Activated CD8-positive, alpha-beta T cell treated with anti-CD3 and anti-CD28 coated beads, Interleukin-2, amount 10 ng/mL, durations not matched to agents 7 days and 5 days (primary cell): ENCODE data around the gene NTM. TPM values are rescaled to one million over a fixed set of nuclear protein-coding genes. Genes with fewer than 3 reads are reported as not detected.

Experiments used
- ATAC-seq: fragments of 150-1000 bp; cut with Tn5 transposase; one replicate; pipeline ENCODE4 v1.10.0; 2021; ENCODE audit warnings: moderate library complexity
- CTCF ChIA-PET: fragments of 350-600 bp; sonication (Branson Sonifier 250); formaldehyde crosslinking; loops from one replicate; lab custom pipeline; 2021; ENCODE audit warnings: antibody characterized with exemption; lab: Charles Lee
- POLR2A ChIA-PET: fragments of 350-600 bp; sonication (Branson Sonifier 250); formaldehyde crosslinking; loops from one replicate; lab custom pipeline; 2021; ENCODE audit warnings: antibody characterized with exemption; lab: Charles Lee
- DNase-seq: peaks from one replicate; pipeline ENCODE4 v3.0.0-alpha.2; 2020
- H3K27ac Mint-ChIP-seq: one replicate; pipeline ENCODE4 v1.8.0; 2021; ENCODE audit warnings: mild to moderate bottlenecking, mixed read lengths
- H3K27me3 Mint-ChIP-seq: one replicate; pipeline ENCODE4 v1.8.0; 2021; ENCODE audit warnings: low read depth, mixed read lengths
- H3K36me3 Mint-ChIP-seq: one replicate; pipeline ENCODE4 v1.8.0; 2021; ENCODE audit warnings: low read depth, mixed read lengths
- H3K4me1 Mint-ChIP-seq: one replicate; pipeline ENCODE4 v1.8.0; 2021; ENCODE audit warnings: low read depth, mixed read lengths
- H3K4me3 Mint-ChIP-seq: one replicate; pipeline ENCODE4 v1.8.0; 2021; ENCODE audit warnings: mild to moderate bottlenecking, mixed read lengths
- H3K9me3 Mint-ChIP-seq: one replicate; pipeline ENCODE4 v1.8.0; 2022; ENCODE audit warnings: mixed read lengths; ENCODE audit not compliant: insufficient read depth
- total RNA-seq, 2 experiments: library from RNA; stranded (reverse); gene quantifications; one replicate each; pipeline ENCODE4 v1.2.3, GENCODE V29; 2021

NTM gene
- total RNA-seq, 2 experiments from 2014 or later = not detected

- DNase-seq = no peak
- POLR2A ChIA-PET = no interaction called here
- Mint-ChIP-seq H3K27ac (no peak overlapping the region), H3K9me3 (no peaks in the 10 kb centered on the region), H3K4me3 (no peak overlapping the region), H3K4me1 (no peaks in the 10 kb centered on the region), H3K36me3 (no peaks in the 10 kb centered on the region), H3K27me3 (no peaks in the 10 kb centered on the region)
- CTCF ChIA-PET = no interaction called here
- ATAC-seq = no peak
Observed at GRCh38 chr11:131829725-131830124, 459.3 kb downstream of the NTM start.

GRCh38 chr11:131832079-131832478 lies 461.7 kb downstream of the NTM start:
- ChIA-PET CTCF (no interaction called here), POLR2A (no interaction called here)
- H3K27me3 Mint-ChIP-seq = no peaks in the 10 kb centered on the region
- H3K4me1 Mint-ChIP-seq = no peaks in the 10 kb centered on the region
- H3K9me3 Mint-ChIP-seq = no peaks in the 10 kb centered on the region
- no peaks in the 10 kb centered on the region for H3K36me3 Mint-ChIP-seq
- H3K4me3 Mint-ChIP-seq = no peak overlapping the region
- DNase-seq = no peak
- no peak for ATAC-seq
- no peak overlapping the region for H3K27ac Mint-ChIP-seq

DNA sequence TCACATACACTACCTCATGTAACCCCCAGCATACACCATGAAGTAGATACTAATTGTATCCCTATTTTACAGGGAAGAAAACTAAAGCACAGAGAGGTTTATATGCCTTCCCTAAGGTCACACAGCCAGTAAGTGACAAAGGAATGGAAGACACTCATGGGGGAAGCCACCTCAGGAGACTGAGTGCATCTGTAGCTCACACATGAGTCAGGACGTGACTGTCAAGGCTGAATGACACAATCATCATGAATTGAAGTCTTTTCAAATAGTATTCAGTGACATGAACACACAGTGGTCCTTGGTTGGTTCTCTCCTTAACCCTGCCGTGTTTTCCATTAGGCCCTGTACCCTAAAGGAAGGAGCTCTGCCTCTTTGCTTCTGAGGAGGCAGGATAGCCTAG lies 463.0 kb downstream of the NTM start:
- Mint-ChIP-seq H3K4me1 (no peaks in the 10 kb centered on the region), H3K27me3 (no peaks in the 10 kb centered on the region), H3K9me3 (no peaks in the 10 kb centered on the region), H3K36me3 (no peaks in the 10 kb centered on the region), H3K27ac (no peak overlapping the region), H3K4me3 (no peak overlapping the region)
- ATAC-seq (no peak), DNase-seq (no peak)
- CTCF ChIA-PET = no interaction called here
- POLR2A ChIA-PET = no interaction called here

- Mint-ChIP-seq H3K27me3 (no peaks in the 10 kb centered on the region), H3K36me3 (no peaks in the 10 kb centered on the region), H3K4me3 (no peak overlapping the region), H3K27ac (no peak overlapping the region), H3K4me1 (no peaks in the 10 kb centered on the region), H3K9me3 (no peaks in the 10 kb centered on the region)
- no peak for DNase-seq
- ChIA-PET POLR2A (no interaction called here), CTCF (no interaction called here)
- ATAC-seq = no peak
Observed at GRCh38 chr11:131837562-131837961, 467.1 kb downstream of the NTM start.

GRCh38 chr11:131838016-131838415 lies 467.6 kb downstream of the NTM start:
- no peaks in the 10 kb centered on the region for H3K4me1 Mint-ChIP-seq
- CTCF ChIA-PET = no interaction called here

DNA sequence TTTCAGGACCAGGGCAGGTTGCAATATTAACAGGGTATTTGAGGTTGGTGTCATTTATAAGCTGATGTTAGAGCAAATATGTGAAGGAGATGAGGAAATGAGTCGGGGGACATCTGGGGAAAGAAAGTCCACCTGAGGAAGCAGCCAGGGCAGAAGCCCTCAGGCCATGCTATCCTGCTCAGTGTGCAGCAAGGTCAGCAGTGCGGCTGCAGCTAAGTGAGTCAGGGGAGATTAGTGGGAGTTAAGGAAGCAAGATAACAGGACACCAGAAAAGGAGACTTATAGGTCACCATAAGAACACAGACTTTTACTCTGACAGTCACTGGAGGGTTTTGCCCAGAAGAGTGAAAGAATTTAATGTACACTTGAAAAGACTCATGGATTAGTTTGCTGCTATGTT lies 468.9 kb downstream of the NTM start:
- H3K27me3 Mint-ChIP-seq = no peaks in the 10 kb centered on the region
- ATAC-seq = no peak
- no peak for DNase-seq
- no peaks in the 10 kb centered on the region for H3K36me3 Mint-ChIP-seq
- ChIA-PET POLR2A (no interaction called here), CTCF (no interaction called here)
- no peaks in the 10 kb centered on the region for H3K4me1 Mint-ChIP-seq
- H3K27ac Mint-ChIP-seq = no peak overlapping the region
- no peaks in the 10 kb centered on the region for H3K9me3 Mint-ChIP-seq
- no peak overlapping the region for H3K4me3 Mint-ChIP-seq

More at GRCh38 chr11:131838016-131838415, 467.6 kb downstream of the NTM start:
- ATAC-seq = no peak
- Mint-ChIP-seq H3K4me3 (no peak overlapping the region), H3K27me3 (no peaks in the 10 kb centered on the region), H3K27ac (no peak overlapping the region), H3K9me3 (no peaks in the 10 kb centered on the region), H3K36me3 (no peaks in the 10 kb centered on the region)
- POLR2A ChIA-PET = no interaction called here
- DNase-seq = no peak

GRCh38 chr11:131840545-131840944 lies 470.1 kb downstream of the NTM start:
- no peak for ATAC-seq
- Mint-ChIP-seq H3K4me1 (no peaks in the 10 kb centered on the region), H3K27ac (no peak overlapping the region), H3K36me3 (no peaks in the 10 kb centered on the region), H3K4me3 (no peak overlapping the region), H3K9me3 (no peaks in the 10 kb centered on the region), H3K27me3 (no peaks in the 10 kb centered on the region)
- ChIA-PET POLR2A (no interaction called here), CTCF (no interaction called here)
- no peak for DNase-seq

GRCh38 chr11:131841028-131841427 lies 470.6 kb downstream of the NTM start:
- ChIA-PET POLR2A (no interaction called here), CTCF (no interaction called here)
- H3K27me3 Mint-ChIP-seq = no peaks in the 10 kb centered on the region
- DNase-seq (no peak), ATAC-seq (no peak)
- H3K9me3 Mint-ChIP-seq = no peaks in the 10 kb centered on the region
- no peaks in the 10 kb centered on the region for H3K4me1 Mint-ChIP-seq
- no peaks in the 10 kb centered on the region for H3K36me3 Mint-ChIP-seq
- H3K4me3 Mint-ChIP-seq = no peak overlapping the region
- H3K27ac Mint-ChIP-seq = no peak overlapping the region

GRCh38 chr11:131841925-131842635 lies 471.7 kb downstream of the NTM start:
- no peak for DNase-seq
- Mint-ChIP-seq H3K27ac (no peak overlapping the region), H3K27me3 (no peaks in the 10 kb centered on the region), H3K4me3 (no peak overlapping the region), H3K9me3 (no peaks in the 10 kb centered on the region), H3K4me1 (no peaks in the 10 kb centered on the region), H3K36me3 (no peaks in the 10 kb centered on the region)
- POLR2A ChIA-PET = no interaction called here
- CTCF ChIA-PET = no interaction called here
- no peak for ATAC-seq

- Mint-ChIP-seq H3K36me3 (no peaks in the 10 kb centered on the region), H3K9me3 (no peaks in the 10 kb centered on the region), H3K27ac (no peak overlapping the region), H3K4me3 (no peak overlapping the region), H3K27me3 (no peaks in the 10 kb centered on the region), H3K4me1 (no peaks in the 10 kb centered on the region)
- POLR2A ChIA-PET = no interaction called here
- CTCF ChIA-PET = no interaction called here
- DNase-seq = no peak
- ATAC-seq = no peak
Observed at GRCh38 chr11:131845255-131845654, 474.8 kb downstream of the NTM start.

DNA sequence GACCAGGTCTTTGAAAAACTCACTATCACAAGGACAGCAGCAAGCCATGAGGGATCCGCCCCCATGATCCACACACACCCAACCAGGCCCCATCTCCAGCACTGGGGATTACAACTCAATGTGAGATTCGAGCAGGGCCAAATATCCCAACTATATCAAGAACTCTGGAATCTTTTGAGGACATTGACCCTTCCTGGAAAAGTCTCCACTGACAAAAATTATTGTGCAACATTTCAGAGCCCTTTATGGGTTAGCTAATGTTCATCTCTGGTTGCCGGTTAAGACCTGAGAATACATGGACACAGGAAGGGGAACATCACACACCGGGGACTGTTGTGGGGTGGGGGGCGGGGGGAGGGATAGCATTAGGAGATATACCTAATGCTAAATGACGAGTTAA lies 479.1 kb downstream of the NTM start:
- H3K4me3 Mint-ChIP-seq = no peak overlapping the region
- CTCF ChIA-PET = no interaction called here
- no peaks in the 10 kb centered on the region for H3K27me3 Mint-ChIP-seq
- no peaks in the 10 kb centered on the region for H3K4me1 Mint-ChIP-seq
- no peaks in the 10 kb centered on the region for H3K36me3 Mint-ChIP-seq
- POLR2A ChIA-PET = no interaction called here
- no peak for ATAC-seq
- H3K27ac Mint-ChIP-seq = no peak overlapping the region
- H3K9me3 Mint-ChIP-seq = no peaks in the 10 kb centered on the region
- DNase-seq = no peak

DNA sequence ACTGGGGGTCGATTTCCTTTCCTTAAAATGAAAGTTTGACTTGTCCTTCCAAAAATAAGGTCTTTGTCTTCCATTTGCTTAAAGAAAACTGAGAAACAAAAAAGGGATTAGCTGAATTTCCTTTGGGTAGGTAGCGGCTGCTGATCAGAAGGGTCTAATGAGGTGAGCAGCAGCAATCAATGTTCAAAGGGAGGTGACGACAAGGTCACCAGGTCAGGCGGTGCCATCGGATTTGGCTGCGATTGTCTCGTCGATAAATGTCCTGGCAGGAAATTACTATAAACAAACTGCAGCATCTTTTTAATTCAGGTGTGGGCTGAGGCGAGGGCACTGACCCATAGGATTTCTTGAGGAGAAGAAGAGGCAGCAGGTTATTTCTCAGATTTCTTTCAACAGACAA lies 480.1 kb downstream of the NTM start:
- Mint-ChIP-seq H3K27me3 (no peaks in the 10 kb centered on the region), H3K36me3 (no peaks in the 10 kb centered on the region), H3K9me3 (no peaks in the 10 kb centered on the region), H3K4me3 (no peak overlapping the region), H3K4me1 (no peaks in the 10 kb centered on the region), H3K27ac (no peak overlapping the region)
- POLR2A ChIA-PET = interaction anchor here (0.6 kb wide), 1 partner anchor 21 kb away, joined by 3 read pairs; no protein-coding TSS in a partner anchor
- ATAC-seq (no peak), DNase-seq (no peak)
- CTCF ChIA-PET = no interaction called here
